HEK293 (cell line): ENCODE measurements around the gene CREBRF.
A peak's percentile ranks its signal among the peaks of the same experiment; 100 is the strongest.

Experiments
- RBAK ChIP-seq: fragments of 450-650 bp; formaldehyde crosslinking; IDR thresholded peaks from 2 replicates; pipeline ENCODE4 v1.5.1; 2016; ENCODE audit warnings: missing biosample characterization, missing genetic modification characterization
- SP3 ChIP-seq: fragments of 450-650 bp; formaldehyde crosslinking; IDR thresholded peaks from 2 replicates; pipeline ENCODE4 v1.5.1; 2016; ENCODE audit warnings: missing biosample characterization, missing genetic modification characterization
- ZBTB1 ChIP-seq: fragments of 450-650 bp; formaldehyde crosslinking; IDR thresholded peaks from 2 replicates; pipeline ENCODE4 v1.5.1; 2016; ENCODE audit warnings: missing biosample characterization, missing genetic modification characterization
- ZBTB8A ChIP-seq: fragments of 450-650 bp; formaldehyde crosslinking; IDR thresholded peaks from 2 replicates; pipeline ENCODE4 v1.5.1; 2016; ENCODE audit warnings: missing biosample characterization, missing genetic modification characterization
- ZNF138 ChIP-seq: fragments of 450-650 bp; formaldehyde crosslinking; IDR thresholded peaks from 2 replicates; pipeline ENCODE4 v1.5.1; 2016; ENCODE audit warnings: missing biosample characterization, missing genetic modification characterization, borderline replicate concordance
- ZNF140 ChIP-seq: fragments of 450-650 bp; formaldehyde crosslinking; IDR thresholded peaks from 2 replicates; pipeline ENCODE4 v1.5.1; 2016; ENCODE audit warnings: missing biosample characterization, missing genetic modification characterization
- ZNF202 ChIP-seq: fragments of 450-650 bp; formaldehyde crosslinking; IDR thresholded peaks from 2 replicates; pipeline ENCODE4 v1.5.1; 2016; ENCODE audit warnings: missing biosample characterization, missing genetic modification characterization, borderline replicate concordance
- ZNF266 ChIP-seq: fragments of 450-650 bp; formaldehyde crosslinking; IDR thresholded peaks from 2 replicates; pipeline ENCODE4 v1.5.1; 2016; ENCODE audit warnings: missing biosample characterization, missing genetic modification characterization, low read depth
- ZNF292 ChIP-seq: fragments of 450-650 bp; formaldehyde crosslinking; IDR thresholded peaks from 2 replicates; pipeline ENCODE4 v1.5.1; 2016; ENCODE audit warnings: low read depth, missing biosample characterization, missing genetic modification characterization, borderline replicate concordance
- ZNF366 ChIP-seq: fragments of 450-650 bp; formaldehyde crosslinking; conservative IDR thresholded peaks from 2 replicates; pipeline ENCODE4 v1.5.1; 2016; ENCODE audit warnings: missing biosample characterization, missing genetic modification characterization
- ZNF426 ChIP-seq: fragments of 450-650 bp; formaldehyde crosslinking; IDR thresholded peaks from 2 replicates; pipeline ENCODE4 v1.5.1; 2017; ENCODE audit warnings: missing biosample characterization, missing genetic modification characterization, mild to moderate bottlenecking, inconsistent platforms, moderate library complexity
- ZNF433 ChIP-seq: fragments of 450-650 bp; formaldehyde crosslinking; IDR thresholded peaks from 2 replicates; pipeline ENCODE4 v1.5.1; 2016; ENCODE audit warnings: missing biosample characterization, missing genetic modification characterization, low read depth
- ZNF501 ChIP-seq: fragments of 450-650 bp; formaldehyde crosslinking; IDR thresholded peaks from 2 replicates; pipeline ENCODE4 v1.5.1; 2016; ENCODE audit warnings: missing biosample characterization, missing genetic modification characterization
- ZNF518A ChIP-seq: fragments of 450-650 bp; formaldehyde crosslinking; conservative IDR thresholded peaks from 2 replicates; pipeline ENCODE4 v1.5.1; 2016; ENCODE audit warnings: low read depth, missing biosample characterization, missing genetic modification characterization
- ZNF529 ChIP-seq: fragments of 450-650 bp; formaldehyde crosslinking; IDR thresholded peaks from 2 replicates; pipeline ENCODE4 v1.5.1; 2017; ENCODE audit warnings: missing genetic modification characterization, missing biosample characterization; ENCODE audit not compliant: insufficient replicate concordance
- ZNF623 ChIP-seq: fragments of 450-650 bp; formaldehyde crosslinking; IDR thresholded peaks from 2 replicates; pipeline ENCODE4 v1.5.1; 2016; ENCODE audit warnings: missing biosample characterization, missing genetic modification characterization
- ZNF629 ChIP-seq: fragments of 450-650 bp; formaldehyde crosslinking; IDR thresholded peaks from 2 replicates; pipeline ENCODE4 v1.5.1; 2017; ENCODE audit warnings: missing biosample characterization, missing genetic modification characterization
- ZNF654 ChIP-seq: fragments of 450-650 bp; formaldehyde crosslinking; IDR thresholded peaks from 2 replicates; pipeline ENCODE4 v1.5.1; 2016; ENCODE audit warnings: low read depth, missing biosample characterization, missing genetic modification characterization
- ZNF664 ChIP-seq: fragments of 450-650 bp; formaldehyde crosslinking; IDR thresholded peaks from 2 replicates; pipeline ENCODE4 v1.5.1; 2016; ENCODE audit warnings: missing biosample characterization, missing genetic modification characterization
- ZNF791 ChIP-seq: fragments of 450-650 bp; formaldehyde crosslinking; IDR thresholded peaks from 2 replicates; pipeline ENCODE4 v1.5.1; 2016; ENCODE audit warnings: missing biosample characterization, missing genetic modification characterization
- ZXDB ChIP-seq: fragments of 450-650 bp; formaldehyde crosslinking; IDR thresholded peaks from 2 replicates; pipeline ENCODE4 v1.5.1; 2016; ENCODE audit warnings: missing biosample characterization, missing genetic modification characterization
- TF ChIP-seq, protein P1 (sequence below): fragments of 450-650 bp; formaldehyde crosslinking; conservative IDR thresholded peaks from 2 replicates; pipeline ENCODE4 v1.5.1; 2016; ENCODE audit warnings: low read depth, missing biosample characterization, missing genetic modification characterization
- TF ChIP-seq, protein P2 (sequence below): fragments of 450-650 bp; formaldehyde crosslinking; IDR thresholded peaks from 2 replicates; pipeline ENCODE4 v1.5.1; 2016; ENCODE audit warnings: missing biosample characterization, missing genetic modification characterization
- TF ChIP-seq, protein P3 (sequence below): fragments of 450-650 bp; formaldehyde crosslinking; IDR thresholded peaks from 2 replicates; pipeline ENCODE4 v1.5.1; 2016; ENCODE audit warnings: missing biosample characterization, missing genetic modification characterization

CREBRF gene

DNA sequence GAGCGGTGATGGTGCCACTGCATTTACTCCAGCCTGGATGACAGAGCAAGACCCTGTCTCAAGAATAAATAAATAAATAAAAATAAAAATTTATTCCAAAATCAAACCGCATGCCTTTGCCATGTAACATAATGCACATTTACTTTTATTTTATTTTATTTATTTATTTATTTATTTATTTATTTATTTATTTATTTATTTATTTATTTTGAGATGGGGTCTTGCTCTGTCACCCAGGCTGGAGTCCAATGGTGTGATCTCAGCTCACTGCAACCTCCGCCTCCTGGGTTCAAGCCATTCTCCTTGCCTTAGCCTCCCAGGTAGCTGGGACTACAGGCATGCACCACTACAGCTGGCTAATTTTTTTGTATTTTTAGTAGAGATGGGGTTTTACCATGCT, 24.1 kb upstream of the CREBRF start (continued):
- TF ChIP-seq ZNF664 (peak; percentile 76), ZNF623 (peak; percentile 83), ZXDB (tag by site-specific recombination) (peak; percentile 81), ZNF529 (tag by site-specific recombination) (peak; percentile 79), ZBTB1 (tag by site-specific recombination) (0 out of 2 replicates have a peak, but pooled peaks have one; percentile 67), ZNF501 (tag by site-specific recombination) (0 out of 2 replicates have a peak, but pooled peaks have one; percentile 73), ZNF366 (tag by site-specific recombination) (0 out of 2 replicates have a peak, but pooled peaks have one; percentile 25), ZNF426 (tag by site-specific recombination) (peak; percentile 98), ZNF266 (peak; percentile 80), ZNF791 (tag by site-specific recombination) (0 out of 2 replicates have a peak, but pooled peaks have one; percentile 37), ZNF140 (tag by site-specific recombination) (peak; percentile 83), SP3 (tag by site-specific recombination) (0 out of 2 replicates have a peak, but pooled peaks have one; percentile 27), ZBTB8A (tag by site-specific recombination) (peak; percentile 88), ZNF292 (tag by site-specific recombination) (0 out of 2 replicates have a peak, but pooled peaks have one; percentile 50), ZNF518A (tag by site-specific recombination) (peak; percentile 96), ZNF654 (tag by site-specific recombination) (peak; percentile 51), ZNF629 (tag by site-specific recombination) (peak; percentile 63; the same call in 1 of the 2 replicates), ZNF202 (tag by site-specific recombination) (peak; percentile 98), RBAK (tag by site-specific recombination) (0 out of 2 replicates have a peak, but pooled peaks have one; percentile 50), ZNF138 (tag by site-specific recombination) (0 out of 2 replicates have a peak, but pooled peaks have one; percentile 57), ZNF433 (tag by site-specific recombination) (peak; percentile 66; the same call in 1 of the 2 replicates)
- TF ChIP-seq, protein P1, sequence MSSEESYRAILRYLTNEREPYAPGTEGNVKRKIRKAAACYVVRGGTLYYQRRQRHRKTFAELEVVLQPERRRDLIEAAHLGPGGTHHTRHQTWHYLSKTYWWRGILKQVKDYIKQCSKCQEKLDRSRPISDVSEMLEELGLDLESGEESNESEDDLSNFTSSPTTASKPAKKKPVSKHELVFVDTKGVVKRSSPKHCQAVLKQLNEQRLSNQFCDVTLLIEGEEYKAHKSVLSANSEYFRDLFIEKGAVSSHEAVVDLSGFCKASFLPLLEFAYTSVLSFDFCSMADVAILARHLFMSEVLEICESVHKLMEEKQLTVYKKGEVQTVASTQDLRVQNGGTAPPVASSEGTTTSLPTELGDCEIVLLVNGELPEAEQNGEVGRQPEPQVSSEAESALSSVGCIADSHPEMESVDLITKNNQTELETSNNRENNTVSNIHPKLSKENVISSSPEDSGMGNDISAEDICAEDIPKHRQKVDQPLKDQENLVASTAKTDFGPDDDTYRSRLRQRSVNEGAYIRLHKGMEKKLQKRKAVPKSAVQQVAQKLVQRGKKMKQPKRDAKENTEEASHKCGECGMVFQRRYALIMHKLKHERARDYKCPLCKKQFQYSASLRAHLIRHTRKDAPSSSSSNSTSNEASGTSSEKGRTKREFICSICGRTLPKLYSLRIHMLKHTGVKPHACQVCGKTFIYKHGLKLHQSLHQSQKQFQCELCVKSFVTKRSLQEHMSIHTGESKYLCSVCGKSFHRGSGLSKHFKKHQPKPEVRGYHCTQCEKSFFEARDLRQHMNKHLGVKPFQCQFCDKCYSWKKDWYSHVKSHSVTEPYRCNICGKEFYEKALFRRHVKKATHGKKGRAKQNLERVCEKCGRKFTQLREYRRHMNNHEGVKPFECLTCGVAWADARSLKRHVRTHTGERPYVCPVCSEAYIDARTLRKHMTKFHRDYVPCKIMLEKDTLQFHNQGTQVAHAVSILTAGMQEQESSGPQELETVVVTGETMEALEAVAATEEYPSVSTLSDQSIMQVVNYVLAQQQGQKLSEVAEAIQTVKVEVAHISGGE (tag by site-specific recombination) = peak; percentile 87
- TF ChIP-seq, protein P2, sequence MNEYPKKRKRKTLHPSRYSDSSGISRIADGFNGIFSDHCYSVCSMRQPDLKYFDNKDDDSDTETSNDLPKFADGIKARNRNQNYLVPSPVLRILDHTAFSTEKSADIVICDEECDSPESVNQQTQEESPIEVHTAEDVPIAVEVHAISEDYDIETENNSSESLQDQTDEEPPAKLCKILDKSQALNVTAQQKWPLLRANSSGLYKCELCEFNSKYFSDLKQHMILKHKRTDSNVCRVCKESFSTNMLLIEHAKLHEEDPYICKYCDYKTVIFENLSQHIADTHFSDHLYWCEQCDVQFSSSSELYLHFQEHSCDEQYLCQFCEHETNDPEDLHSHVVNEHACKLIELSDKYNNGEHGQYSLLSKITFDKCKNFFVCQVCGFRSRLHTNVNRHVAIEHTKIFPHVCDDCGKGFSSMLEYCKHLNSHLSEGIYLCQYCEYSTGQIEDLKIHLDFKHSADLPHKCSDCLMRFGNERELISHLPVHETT (tag by site-specific recombination) = 0 out of 2 replicates have a peak, but pooled peaks have one; percentile 56
- TF ChIP-seq, protein P3, sequence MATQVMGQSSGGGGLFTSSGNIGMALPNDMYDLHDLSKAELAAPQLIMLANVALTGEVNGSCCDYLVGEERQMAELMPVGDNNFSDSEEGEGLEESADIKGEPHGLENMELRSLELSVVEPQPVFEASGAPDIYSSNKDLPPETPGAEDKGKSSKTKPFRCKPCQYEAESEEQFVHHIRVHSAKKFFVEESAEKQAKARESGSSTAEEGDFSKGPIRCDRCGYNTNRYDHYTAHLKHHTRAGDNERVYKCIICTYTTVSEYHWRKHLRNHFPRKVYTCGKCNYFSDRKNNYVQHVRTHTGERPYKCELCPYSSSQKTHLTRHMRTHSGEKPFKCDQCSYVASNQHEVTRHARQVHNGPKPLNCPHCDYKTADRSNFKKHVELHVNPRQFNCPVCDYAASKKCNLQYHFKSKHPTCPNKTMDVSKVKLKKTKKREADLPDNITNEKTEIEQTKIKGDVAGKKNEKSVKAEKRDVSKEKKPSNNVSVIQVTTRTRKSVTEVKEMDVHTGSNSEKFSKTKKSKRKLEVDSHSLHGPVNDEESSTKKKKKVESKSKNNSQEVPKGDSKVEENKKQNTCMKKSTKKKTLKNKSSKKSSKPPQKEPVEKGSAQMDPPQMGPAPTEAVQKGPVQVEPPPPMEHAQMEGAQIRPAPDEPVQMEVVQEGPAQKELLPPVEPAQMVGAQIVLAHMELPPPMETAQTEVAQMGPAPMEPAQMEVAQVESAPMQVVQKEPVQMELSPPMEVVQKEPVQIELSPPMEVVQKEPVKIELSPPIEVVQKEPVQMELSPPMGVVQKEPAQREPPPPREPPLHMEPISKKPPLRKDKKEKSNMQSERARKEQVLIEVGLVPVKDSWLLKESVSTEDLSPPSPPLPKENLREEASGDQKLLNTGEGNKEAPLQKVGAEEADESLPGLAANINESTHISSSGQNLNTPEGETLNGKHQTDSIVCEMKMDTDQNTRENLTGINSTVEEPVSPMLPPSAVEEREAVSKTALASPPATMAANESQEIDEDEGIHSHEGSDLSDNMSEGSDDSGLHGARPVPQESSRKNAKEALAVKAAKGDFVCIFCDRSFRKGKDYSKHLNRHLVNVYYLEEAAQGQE = peak; percentile 75
